Activated naive CD8-positive, alpha-beta T cell treated with anti-CD3 and anti-CD28 coated beads for 36 hours (primary cell): ENCODE results near the gene ATL2. TPM values are rescaled to one million over a fixed set of nuclear protein-coding genes. Genes with fewer than 3 reads are reported as not detected.
"Not testable (repeated sequence)": the region's sequence is repeated elsewhere in the genome, so short reads cannot be mapped to it uniquely, and the experiment has no call there.

Source experiments
- DNase-seq: peaks from one replicate; pipeline ENCODE4 v3.0.0; 2021
- H3K27ac Mint-ChIP-seq: one replicate; pipeline ENCODE4 v1.8.0; 2022; ENCODE audit warnings: mild to moderate bottlenecking, moderate library complexity, mixed read lengths
- H3K27me3 Mint-ChIP-seq: one replicate; pipeline ENCODE4 v1.8.0; 2022; ENCODE audit warnings: mild to moderate bottlenecking, mixed read lengths
- H3K36me3 Mint-ChIP-seq: one replicate; pipeline ENCODE4 v1.8.0; 2021; ENCODE audit warnings: mild to moderate bottlenecking, mixed read lengths
- H3K4me1 Mint-ChIP-seq: one replicate; pipeline ENCODE4 v1.8.0; 2021; ENCODE audit warnings: mixed read lengths
- H3K4me3 Mint-ChIP-seq: one replicate; pipeline ENCODE4 v1.8.0; 2022; ENCODE audit warnings: mild to moderate bottlenecking, moderate library complexity, mixed read lengths
- H3K9me3 Mint-ChIP-seq: one replicate; pipeline ENCODE4 v1.8.0; 2022; ENCODE audit warnings: mixed read lengths
- total RNA-seq, 2 experiments: library from RNA; stranded (reverse); gene quantifications; one replicate each; pipeline ENCODE4 v1.2.3, GENCODE V29; 2021

Gene ATL2
- total RNA-seq, result 10 to 100 TPM; 55.4 to 60.4 TPM

DNA sequence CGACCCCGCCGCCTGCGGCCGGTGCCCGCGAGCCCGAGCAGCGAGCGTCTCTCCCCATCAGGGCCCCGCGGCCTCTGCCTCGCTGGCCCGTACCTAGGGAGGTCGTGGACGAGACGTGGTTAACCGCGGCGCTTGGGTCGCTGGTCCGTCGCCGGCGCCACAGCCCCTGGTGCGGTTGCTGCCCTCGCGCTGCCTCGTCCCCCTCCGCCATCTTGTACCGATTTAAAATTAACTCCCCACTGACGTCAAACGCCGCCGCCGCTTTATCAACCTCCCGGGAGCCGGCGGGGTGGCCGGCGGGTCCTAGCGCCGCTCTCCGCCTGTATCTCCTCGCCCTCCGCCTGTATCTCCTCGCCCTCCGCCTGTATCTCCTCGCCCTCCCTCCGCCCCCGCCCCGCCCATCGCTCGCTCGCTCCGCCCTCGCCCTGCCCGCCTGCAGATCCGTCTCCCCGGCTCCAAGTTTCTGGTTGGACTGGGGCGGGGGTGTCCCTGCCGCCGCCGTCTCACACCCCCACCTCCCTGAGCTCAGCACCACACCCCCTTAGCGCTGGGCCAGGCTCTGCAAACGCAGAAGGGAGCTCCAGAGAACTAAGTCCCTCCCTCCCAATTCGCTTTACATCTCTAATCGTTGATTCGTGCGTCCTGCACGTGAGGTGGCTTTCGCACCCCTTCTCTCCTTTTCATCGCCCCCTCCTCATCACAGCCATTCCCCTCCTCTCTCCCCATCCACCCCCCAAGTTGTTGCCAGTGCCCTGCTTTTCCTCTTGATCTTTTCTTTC, at the start of gene ATL2:
TSS of gene ATL2 (minus strand) at position 224 of the 779 bp plus-strand sequence. CDS start at position 211, 13 bp downstream.
- no peaks in the 10 kb centered on the region for H3K9me3 Mint-ChIP-seq
- peak; percentile 92 for DNase-seq
- no peaks in the 10 kb centered on the region for H3K27me3 Mint-ChIP-seq
- H3K27ac Mint-ChIP-seq, result peak within 1 kb of the TSS; percentile 93
- peaks cover 17% of the 10 kb centered on the region for H3K36me3 Mint-ChIP-seq
- H3K4me3 Mint-ChIP-seq, result peak within 1 kb of the TSS; percentile 95
- H3K4me1 Mint-ChIP-seq, result peaks cover 57% of the 10 kb centered on the region

DNA sequence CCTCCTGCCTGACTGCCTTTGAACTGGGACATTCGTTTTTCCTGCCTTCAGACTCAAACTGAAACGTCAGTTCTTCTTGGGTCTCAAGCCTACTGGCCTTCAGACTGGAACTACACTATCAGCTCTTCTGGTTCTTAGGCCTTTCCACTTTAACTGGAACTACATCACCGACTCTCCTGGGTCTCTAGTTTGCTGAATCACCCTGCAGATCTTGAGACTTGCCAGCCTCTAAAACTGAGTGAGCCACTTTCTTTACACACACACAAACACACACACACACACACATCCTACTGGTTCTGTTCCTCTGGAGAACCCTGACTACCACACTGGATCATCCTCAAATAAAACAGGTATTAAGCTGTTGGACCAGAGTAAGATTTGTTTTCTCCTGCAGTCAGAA, 46.7 kb upstream of the ATL2 start:
- Mint-ChIP-seq H3K4me1 (no peaks in the 10 kb centered on the region), H3K4me3 (no peak overlapping the region), H3K27ac (no peak overlapping the region), H3K9me3 (peaks cover 8% of the 10 kb centered on the region), H3K36me3 (no peaks in the 10 kb centered on the region), H3K27me3 (no peaks in the 10 kb centered on the region)
- no peak for DNase-seq

DNA sequence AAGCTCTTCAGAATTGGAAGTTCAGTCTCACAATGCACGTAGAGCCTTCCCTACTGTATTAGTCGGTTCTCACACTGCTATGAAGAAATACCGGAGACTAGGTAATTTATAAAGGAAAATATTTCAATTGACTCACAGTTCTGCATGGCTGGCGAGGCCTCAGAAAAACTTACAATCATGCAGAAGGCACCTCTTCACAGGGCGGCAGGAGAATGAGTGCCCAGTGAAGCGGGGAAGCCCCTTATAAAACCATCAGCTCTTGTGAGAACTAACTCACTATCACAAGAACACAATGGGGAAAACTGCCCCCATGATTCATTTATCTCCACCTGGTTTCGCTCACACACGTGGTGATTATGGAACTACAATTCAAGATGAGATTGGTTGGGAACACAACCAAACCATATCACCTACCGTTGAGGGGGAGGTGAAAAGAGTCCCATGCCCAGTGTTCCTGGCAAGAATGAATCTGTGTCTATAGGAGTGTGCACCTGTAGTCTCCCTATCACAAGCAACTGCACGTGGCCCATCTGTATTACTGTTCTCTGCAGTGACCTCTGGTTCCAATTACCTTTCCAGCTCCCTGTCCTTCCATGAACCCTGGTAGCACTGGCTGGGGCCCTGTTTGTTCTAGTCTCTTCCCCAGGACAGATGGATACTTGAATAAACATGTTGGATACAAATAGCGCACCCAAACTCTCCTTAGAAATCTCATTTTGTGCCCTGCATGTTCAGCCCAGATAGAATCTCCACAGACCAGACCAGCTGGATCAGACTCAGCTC, 44.4 kb upstream of the ATL2 start:
- Mint-ChIP-seq H3K27me3 (no peaks in the 10 kb centered on the region), H3K36me3 (no peaks in the 10 kb centered on the region)

DNA sequence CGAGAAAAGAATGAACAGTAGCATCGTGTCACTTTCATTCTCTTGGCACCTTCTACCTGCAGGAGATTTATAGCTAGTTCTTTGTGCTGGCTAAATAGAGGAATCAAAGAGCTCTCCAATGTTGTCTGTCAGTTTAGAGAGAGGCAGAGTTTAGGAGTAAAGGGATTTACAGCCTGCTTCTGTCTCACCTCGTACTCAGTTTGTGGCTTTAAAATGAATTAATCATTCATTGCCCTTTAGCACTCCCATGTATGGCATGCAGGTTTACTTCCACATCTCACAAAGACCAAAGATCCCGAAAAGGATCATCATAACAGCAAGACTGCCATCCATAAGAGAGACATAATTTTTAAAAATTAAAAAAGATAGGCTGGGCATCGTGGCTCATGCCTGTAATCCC, 42.4 kb upstream of the ATL2 start:
- Mint-ChIP-seq H3K27ac (no peak overlapping the region), H3K4me1 (no peaks in the 10 kb centered on the region), H3K9me3 (peaks cover 8% of the 10 kb centered on the region), H3K27me3 (no peaks in the 10 kb centered on the region), H3K4me3 (no peak overlapping the region), H3K36me3 (no peaks in the 10 kb centered on the region)
- no peak for DNase-seq

More for the DNA sequence above, 44.4 kb upstream of the ATL2 start:
- no peak for DNase-seq
- H3K4me1 Mint-ChIP-seq, result no peaks in the 10 kb centered on the region
- no peak overlapping the region for H3K4me3 Mint-ChIP-seq
- no peak overlapping the region for H3K27ac Mint-ChIP-seq
- peaks cover 8% of the 10 kb centered on the region for H3K9me3 Mint-ChIP-seq

DNA sequence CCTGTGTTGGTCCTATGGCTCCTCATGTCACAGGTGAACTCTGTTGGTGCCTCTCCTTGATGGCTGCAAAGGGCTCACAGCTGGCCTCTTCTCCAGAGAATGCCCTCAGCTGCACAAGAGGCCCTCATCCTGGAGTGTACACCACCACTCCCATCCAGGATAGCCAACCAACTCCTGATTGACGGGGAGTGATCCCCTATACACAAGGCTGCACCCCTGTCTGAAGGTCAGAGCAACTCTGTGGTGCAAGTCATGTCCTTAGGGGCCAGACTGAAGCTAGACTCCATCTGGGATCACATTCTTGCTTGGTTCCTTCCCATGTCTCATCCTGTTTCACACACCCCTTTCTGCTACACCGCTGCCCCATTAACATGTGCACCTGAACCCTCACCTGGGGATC, 41.7 kb upstream of the ATL2 start:
- no peaks in the 10 kb centered on the region for H3K4me1 Mint-ChIP-seq
- no peaks in the 10 kb centered on the region for H3K36me3 Mint-ChIP-seq
- H3K9me3 Mint-ChIP-seq, result peaks cover 8% of the 10 kb centered on the region
- no peak overlapping the region for H3K27ac Mint-ChIP-seq
- H3K4me3 Mint-ChIP-seq, result no peak overlapping the region
- H3K27me3 Mint-ChIP-seq, result no peaks in the 10 kb centered on the region
- DNase-seq, result no peak

DNA sequence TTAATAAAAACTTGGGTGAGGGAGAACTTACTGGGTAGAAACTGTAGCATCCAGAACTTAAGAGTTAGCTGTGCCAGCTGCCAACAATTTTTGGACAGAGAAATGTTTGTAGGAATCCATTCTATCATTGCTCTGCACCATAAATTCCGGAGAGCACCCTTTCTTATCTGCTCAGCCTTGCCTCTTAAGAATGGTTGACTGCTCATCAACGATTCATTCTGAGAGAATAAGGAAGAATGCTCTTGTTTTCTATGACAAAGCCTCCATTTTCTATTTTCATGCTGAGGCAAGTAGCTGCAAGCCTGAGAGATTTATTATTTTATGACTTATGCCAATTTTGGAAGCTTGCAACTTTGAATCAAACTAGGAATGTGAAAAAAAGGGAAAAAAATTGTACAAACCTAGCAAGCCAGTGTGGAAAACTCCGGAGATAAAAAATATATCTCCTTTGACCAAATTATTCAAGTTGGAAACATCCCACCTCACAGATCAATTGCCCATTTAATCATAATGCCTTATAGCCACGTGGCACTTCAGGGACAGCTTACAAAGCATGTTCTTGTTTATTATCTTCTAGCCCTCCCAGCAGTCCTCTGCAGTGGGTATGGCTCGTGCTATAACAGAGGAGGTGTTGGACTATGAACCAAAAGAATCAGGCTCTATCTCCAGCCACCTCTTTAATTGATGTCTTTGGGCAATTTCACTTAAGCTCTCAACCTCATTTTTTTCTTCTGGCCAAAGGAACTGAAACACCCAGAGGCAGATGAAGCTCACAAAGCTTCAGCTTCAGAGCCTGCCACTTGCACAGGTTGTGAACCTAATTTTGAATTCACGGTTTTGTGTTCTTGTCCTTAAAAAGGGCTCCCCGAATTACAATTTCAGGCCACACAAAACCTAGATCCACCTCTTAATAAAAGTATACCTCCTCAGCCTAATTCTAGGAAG, 40.9 kb upstream of the ATL2 start:
- Mint-ChIP-seq H3K4me3 (no peak overlapping the region), H3K9me3 (peaks cover 9% of the 10 kb centered on the region), H3K36me3 (no peaks in the 10 kb centered on the region), H3K27me3 (no peaks in the 10 kb centered on the region), H3K4me1 (no peaks in the 10 kb centered on the region), H3K27ac (no peak overlapping the region)
- no peak for DNase-seq

DNA sequence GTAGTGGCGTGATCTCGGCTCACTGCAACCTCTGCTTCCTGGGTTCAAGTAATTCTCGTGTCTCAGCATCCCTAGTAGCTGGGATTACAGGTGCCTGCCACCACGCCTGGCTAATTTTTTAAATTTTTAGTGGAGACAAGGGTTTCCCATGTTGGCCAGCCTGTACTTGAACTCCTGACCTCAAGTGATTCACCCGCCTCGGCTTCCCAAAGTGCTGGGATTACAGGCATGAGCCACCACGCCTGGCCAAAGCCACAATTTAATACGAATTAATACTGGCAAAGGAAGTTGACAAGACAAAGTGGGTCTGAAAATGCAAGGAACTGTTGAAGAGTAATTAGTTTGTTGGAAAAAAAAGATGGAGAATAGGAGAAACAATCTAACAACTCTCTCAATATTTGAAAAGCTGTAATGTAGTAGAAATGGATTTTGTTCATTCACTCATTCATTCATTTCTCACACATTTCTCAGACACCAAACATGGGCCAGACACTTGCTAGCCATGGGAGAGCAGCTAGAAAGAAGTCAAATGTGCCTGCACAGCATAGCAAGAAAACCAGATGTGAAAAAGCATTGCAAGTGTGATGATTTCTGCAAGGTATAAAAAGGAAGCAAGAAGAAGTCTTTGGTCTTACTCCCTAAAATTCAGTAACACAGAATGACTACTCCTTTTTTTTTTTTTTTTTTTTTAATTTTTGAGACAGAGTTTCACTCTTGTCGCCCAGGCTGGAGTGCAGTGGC, 39.4 kb upstream of the ATL2 start:
- H3K36me3 Mint-ChIP-seq, result no peaks in the 10 kb centered on the region

DNA sequence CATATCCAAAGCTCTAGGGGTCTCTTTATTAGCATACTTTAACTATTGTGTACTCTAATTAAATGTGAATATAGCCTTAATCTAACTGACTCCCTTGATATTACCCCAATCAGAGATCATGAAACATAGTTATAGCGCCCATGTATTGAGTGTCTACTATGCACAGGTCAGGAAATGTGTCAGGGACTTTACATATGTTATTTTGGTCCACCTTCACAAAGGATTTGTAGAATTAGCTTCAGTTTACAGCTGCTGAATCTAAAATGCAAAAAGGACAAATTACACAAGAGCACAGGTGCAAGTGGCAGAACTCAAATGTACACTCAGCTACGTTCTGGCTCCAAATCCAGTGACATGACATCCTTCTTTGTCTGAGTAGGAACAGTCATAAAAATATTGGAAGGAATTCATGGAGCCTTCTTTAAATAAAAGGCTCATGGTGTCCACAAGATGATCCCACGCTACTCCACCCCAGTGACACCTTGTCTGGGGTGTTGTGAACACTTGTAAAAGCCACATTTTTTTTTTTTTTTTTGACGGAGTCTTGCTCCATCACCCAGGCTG, 38.7 kb upstream of the ATL2 start:
- no peak overlapping the region for H3K4me3 Mint-ChIP-seq
- H3K27ac Mint-ChIP-seq, result no peak overlapping the region
- no peaks in the 10 kb centered on the region for H3K4me1 Mint-ChIP-seq
- H3K27me3 Mint-ChIP-seq, result no peaks in the 10 kb centered on the region
- H3K36me3 Mint-ChIP-seq, result no peaks in the 10 kb centered on the region
- DNase-seq, result no peak
- peaks cover 14% of the 10 kb centered on the region for H3K9me3 Mint-ChIP-seq

More for the DNA sequence above, 39.4 kb upstream of the ATL2 start:
- no peaks in the 10 kb centered on the region for H3K4me1 Mint-ChIP-seq
- no peak for DNase-seq
- no peaks in the 10 kb centered on the region for H3K27me3 Mint-ChIP-seq
- peaks cover 14% of the 10 kb centered on the region for H3K9me3 Mint-ChIP-seq
- H3K27ac Mint-ChIP-seq, result no peak overlapping the region
- H3K4me3 Mint-ChIP-seq, result no peak overlapping the region

DNA sequence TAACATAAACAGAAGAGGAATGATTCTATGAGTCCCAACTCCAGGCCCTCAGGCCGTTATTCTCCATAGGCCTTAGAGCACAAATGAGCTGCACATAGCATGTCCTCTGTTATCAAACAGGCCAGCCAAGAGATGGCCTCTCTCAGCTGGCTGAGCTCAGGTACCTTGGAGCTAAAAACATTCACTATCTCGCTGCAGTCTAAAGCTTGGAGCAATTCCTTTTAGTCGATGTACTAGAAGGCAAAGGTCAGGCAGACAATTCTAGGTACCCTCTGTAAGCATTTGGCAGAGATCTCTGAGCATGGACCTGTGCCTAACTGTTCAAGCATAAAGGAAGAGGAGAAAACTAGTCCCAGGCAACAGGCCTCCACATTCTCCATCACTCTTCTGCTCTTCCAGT, 38.0 kb upstream of the ATL2 start:
- Mint-ChIP-seq H3K4me3 (no peak overlapping the region), H3K36me3 (no peaks in the 10 kb centered on the region), H3K27ac (no peak overlapping the region), H3K9me3 (peaks cover 14% of the 10 kb centered on the region), H3K4me1 (no peaks in the 10 kb centered on the region), H3K27me3 (no peaks in the 10 kb centered on the region)
- no peak for DNase-seq

DNA sequence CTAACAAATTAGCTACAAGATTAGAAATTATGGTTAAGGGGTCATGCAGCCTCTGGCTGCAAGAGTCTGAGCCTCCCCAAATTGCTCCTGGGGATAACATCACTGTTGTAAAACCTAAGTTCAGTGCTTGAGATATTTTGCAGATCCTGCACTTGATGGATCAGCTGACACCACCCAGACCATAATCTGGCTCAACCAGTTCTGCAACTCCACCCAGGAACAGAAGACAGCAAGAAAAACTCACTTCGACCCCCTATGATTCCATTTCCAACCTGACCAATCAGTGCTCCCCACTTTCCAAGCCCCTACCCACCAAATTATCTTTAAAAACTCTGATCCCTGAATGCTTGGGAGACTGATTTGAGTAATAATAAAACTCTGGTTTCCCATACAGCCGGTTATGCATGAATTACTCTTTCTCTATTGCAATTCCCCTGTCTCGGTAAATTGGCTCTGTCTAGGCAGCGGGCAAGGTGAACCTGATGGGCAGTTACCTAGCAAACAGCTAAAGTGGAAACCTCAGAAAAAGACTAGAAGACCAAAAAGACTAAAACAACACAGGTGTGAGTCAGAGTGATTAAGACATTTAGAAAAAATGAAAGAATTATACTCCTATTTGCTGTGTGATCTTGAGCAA, 35.3 kb upstream of the ATL2 start:
- H3K27ac Mint-ChIP-seq, H3K36me3 Mint-ChIP-seq, H3K4me1 Mint-ChIP-seq, H3K4me3 Mint-ChIP-seq, DNase-seq, H3K27me3 Mint-ChIP-seq: not testable (repeated sequence)
- peaks cover 14% of the 10 kb centered on the region for H3K9me3 Mint-ChIP-seq

DNA sequence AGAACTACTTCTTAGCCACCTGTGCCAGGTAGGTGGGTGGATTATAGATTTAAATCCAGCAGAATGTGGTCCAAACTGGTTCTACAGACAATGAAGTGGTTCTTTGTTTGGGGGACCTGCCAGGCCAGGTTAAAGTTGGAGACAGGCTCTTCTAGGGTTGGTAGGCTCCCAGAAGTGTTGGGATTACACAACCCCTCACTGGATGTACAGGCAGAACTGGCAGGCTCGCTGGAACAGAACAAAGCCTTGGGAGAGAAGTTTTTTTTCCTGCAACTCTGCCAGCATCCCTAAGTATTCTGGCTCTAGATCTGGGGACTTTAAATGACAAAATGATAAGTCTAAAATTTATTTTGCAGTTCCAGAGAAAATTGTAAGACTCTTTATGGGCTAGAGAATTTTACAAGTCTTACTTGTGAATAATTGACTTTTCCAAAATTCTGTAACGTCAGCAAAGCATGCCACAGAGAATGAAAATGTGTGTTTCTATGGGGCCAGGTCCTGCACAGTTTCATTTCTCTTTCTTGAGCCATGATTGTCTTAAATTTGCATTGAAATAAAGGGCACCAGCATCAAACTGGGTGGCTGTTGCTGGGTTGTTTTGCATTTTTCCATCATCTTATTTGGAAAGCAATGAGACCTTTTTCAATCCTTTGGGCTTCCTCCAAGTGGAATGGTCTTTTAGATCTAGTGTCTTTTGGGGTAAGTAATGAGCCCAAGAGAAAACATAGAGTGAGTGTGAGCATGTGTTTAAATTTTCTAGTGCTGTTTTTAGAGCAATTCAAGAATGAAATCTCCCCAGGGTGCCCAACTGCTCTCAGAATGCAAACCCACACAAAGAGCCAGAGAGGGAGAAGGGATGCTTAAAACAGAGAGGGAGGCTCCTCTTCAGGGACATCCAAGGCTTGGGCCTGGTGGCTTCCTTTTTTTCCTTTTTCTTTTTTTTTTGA, 32.4 kb upstream of the ATL2 start:
- no peak overlapping the region for H3K27ac Mint-ChIP-seq
- no peaks in the 10 kb centered on the region for H3K36me3 Mint-ChIP-seq
- no peak overlapping the region for H3K4me3 Mint-ChIP-seq
- H3K9me3 Mint-ChIP-seq, result peaks cover 14% of the 10 kb centered on the region
- DNase-seq, result no peak
- H3K4me1 Mint-ChIP-seq, result no peaks in the 10 kb centered on the region
- no peaks in the 10 kb centered on the region for H3K27me3 Mint-ChIP-seq

DNA sequence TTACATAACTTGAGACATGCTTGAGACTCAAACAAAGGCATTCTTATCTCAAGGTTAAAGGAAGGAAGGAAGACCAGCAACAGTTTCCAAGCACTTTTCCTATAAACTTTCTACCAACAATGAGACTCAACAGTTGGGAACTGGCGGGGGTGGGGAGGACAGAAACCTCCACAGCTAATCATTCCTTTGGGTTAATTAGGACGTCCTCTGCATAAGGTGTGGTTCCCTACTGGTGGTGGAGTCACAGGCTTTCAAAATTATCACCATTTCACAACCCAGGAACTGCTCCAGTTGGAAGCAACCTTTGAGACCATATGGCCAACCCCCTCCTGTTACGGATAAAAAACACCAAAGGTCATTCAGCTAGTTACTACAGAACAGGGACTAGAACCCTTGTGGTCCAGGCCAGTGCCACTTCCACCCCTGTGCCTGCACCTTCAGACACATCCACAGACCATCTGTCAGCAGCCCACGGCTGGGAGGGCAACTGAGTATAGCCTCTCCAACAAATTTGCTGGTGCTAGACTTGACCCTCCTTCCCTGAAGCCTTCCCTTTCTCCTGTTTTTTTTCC, 30.1 kb upstream of the ATL2 start:
- Mint-ChIP-seq H3K27ac (no peak overlapping the region), H3K4me3 (no peak overlapping the region), H3K4me1 (no peaks in the 10 kb centered on the region), H3K36me3 (no peaks in the 10 kb centered on the region), H3K27me3 (no peaks in the 10 kb centered on the region), H3K9me3 (peaks cover 1% of the 10 kb centered on the region)
- no peak for DNase-seq
